CD14-positive monocyte (primary cell): ENCODE results near the gene CDH12. TPM values are rescaled to one million over a fixed set of nuclear protein-coding genes. Genes with fewer than 3 reads are reported as not detected.
A peak's percentile ranks its signal among the peaks of the same experiment; 100 is the strongest.

Source experiments
- DNase-seq, 3 donors: peaks; one replicate each; pipeline ENCODE4 v3.0.0-alpha.2; 2011 to 2022
- H2AFZ ChIP-seq: 2 replicates; pipeline ENCODE4 v1.6.0; 2012; ENCODE audit warnings: mild to moderate bottlenecking, low read depth, low read length, inconsistent platforms; ENCODE audit not compliant: insufficient read depth, poor library complexity, severe bottlenecking
- H3K27ac ChIP-seq, 2 donors: 1 replicate in 1 of 2; 2 replicates in 1 of 2; pipeline ENCODE4 v1.5.1; 2012 to 2013; ENCODE audit warnings: low read length in 2 of 2, control low read depth in 1 of 2, inconsistent platforms in 1 of 2, low read depth in 1 of 2, mild to moderate bottlenecking in 1 of 2
- H3K27me3 ChIP-seq, 2 donors: one replicate each; pipeline versions ENCODE4 v1.6.0 to v1.6.1; 2011 to 2013; ENCODE audit warnings: low read length in 2 of 2; ENCODE audit not compliant: control insufficient read depth in 2 of 2, insufficient read depth in 2 of 2
- H3K36me3 ChIP-seq, 2 donors: replicated peaks in 1 of 2; 1 replicate in 1 of 2; 2 replicates in 1 of 2; pipeline versions ENCODE4 v1.5.1 to v1.6.1; 2012 to 2013; ENCODE audit warnings: low read length in 2 of 2, control low read depth in 1 of 2, inconsistent platforms in 1 of 2, mild to moderate bottlenecking in 1 of 2; ENCODE audit not compliant: insufficient read depth in 2 of 2, control insufficient read depth in 1 of 2
- H3K4me1 ChIP-seq, 2 donors: 1 replicate in 1 of 2; 2 replicates in 1 of 2; pipeline versions ENCODE4 v1.5.1 to v1.6.1; 2012 to 2013; ENCODE audit warnings: low read length in 2 of 2, control low read depth in 1 of 2, inconsistent platforms in 1 of 2, mild to moderate bottlenecking in 1 of 2, moderate library complexity in 1 of 2; ENCODE audit not compliant: insufficient read depth in 2 of 2, control insufficient read depth in 1 of 2
- H3K4me2 ChIP-seq: replicated peaks from 2 replicates; pipeline ENCODE3; 2012; ENCODE audit warnings: low read length, moderate library complexity, mild to moderate bottlenecking; ENCODE audit not compliant: poor library complexity, severe bottlenecking; ENCODE audit errors: extremely low read depth
- H3K4me3 ChIP-seq, 3 experiments: fragments of 200-600 bp in 1 of 3; sonication (generic) in 1 of 3; replicated peaks in 1 of 3; 1 replicate in 2 of 3; 2 replicates in 1 of 3; pipeline ENCODE4 v1.5.1; 2011 to 2013; ENCODE audit warnings: low read length in 3 of 3, mild to moderate bottlenecking in 3 of 3, control low read depth in 2 of 3, low read depth in 2 of 3, inconsistent platforms in 1 of 3, moderate library complexity in 1 of 3
- H3K79me2 ChIP-seq: 2 replicates; pipeline ENCODE4 v1.6.0; 2012; ENCODE audit warnings: mild to moderate bottlenecking, control low read depth, inconsistent platforms, low read length, moderate library complexity; ENCODE audit not compliant: insufficient read depth
- H3K9ac ChIP-seq: 2 replicates; pipeline ENCODE4 v1.6.0; 2017; ENCODE audit warnings: low read length, mild to moderate bottlenecking; ENCODE audit not compliant: insufficient read depth, poor library complexity, severe bottlenecking
- H3K9me3 ChIP-seq, 2 donors: replicated peaks in 1 of 2; 1 replicate in 1 of 2; 2 replicates in 1 of 2; pipeline versions ENCODE4 v1.5.1 to v1.6.1; 2012 to 2013; ENCODE audit warnings: low read length in 2 of 2, control low read depth in 1 of 2; ENCODE audit not compliant: control insufficient read depth in 1 of 2, insufficient read depth in 1 of 2
- H4K20me1 ChIP-seq: 2 replicates; pipeline ENCODE4 v1.6.0; 2012; ENCODE audit warnings: mild to moderate bottlenecking, low read length, control low read depth, moderate library complexity; ENCODE audit not compliant: insufficient read depth
- H3K27ac Mint-ChIP-seq, 7 donors: one replicate each; pipeline ENCODE4 v1.8.0; 2020; ENCODE audit warnings: mild to moderate bottlenecking in 7 of 7, mixed read lengths in 7 of 7, moderate library complexity in 6 of 7, inconsistent platforms in 2 of 7
- H3K27me3 Mint-ChIP-seq, 3 donors: one replicate each; pipeline ENCODE4 v1.8.0; 2021 to 2022; ENCODE audit warnings: low read depth in 3 of 3, mild to moderate bottlenecking in 3 of 3, mixed read lengths in 3 of 3, moderate library complexity in 3 of 3, inconsistent platforms in 1 of 3
- H3K36me3 Mint-ChIP-seq, 2 donors: one replicate each; pipeline ENCODE4 v1.8.0; 2020; ENCODE audit warnings: mixed read lengths in 2 of 2, inconsistent platforms in 1 of 2, mild to moderate bottlenecking in 1 of 2
- H3K4me1 Mint-ChIP-seq: one replicate; pipeline ENCODE4 v1.8.0; 2020; ENCODE audit warnings: mild to moderate bottlenecking, mixed read lengths
- H3K4me3 Mint-ChIP-seq, 2 donors: one replicate each; pipeline ENCODE4 v1.8.0; 2020; ENCODE audit warnings: mild to moderate bottlenecking in 2 of 2, mixed read lengths in 2 of 2, moderate library complexity in 1 of 2
- H3K9me3 Mint-ChIP-seq, 7 donors: one replicate each; pipeline ENCODE4 v1.8.0; 2020 to 2022; ENCODE audit warnings: mixed read lengths in 7 of 7, mild to moderate bottlenecking in 6 of 7, moderate library complexity in 6 of 7, inconsistent platforms in 2 of 7
- CTCF ChIP-seq: fragments of 200-600 bp; IDR thresholded peaks from one replicate; pipeline ENCODE4 v1.8.0; 2022; ENCODE audit warnings: antibody characterized with exemption, mild to moderate bottlenecking
- WGBS: methylation state at CpG from one replicate; pipeline ENCODE4 v1.1.5; 2013; ENCODE audit warnings: missing lambda C conversion rate; ENCODE audit not compliant: insufficient coverage; 5-methylcytosine and 5-hydroxymethylcytosine counted together
- intact Hi-C, 2 donors: fragments of 100-400 bp; cut with micrococcal nuclease; formaldehyde crosslinking; loops; one replicate each; pipeline versions ENCODE4 v1.15.0 to v1.15.1; 2023
- polyA plus RNA-seq, 3 donors: library from polyadenylated mRNA; depleted of rRNA in 1 of 3; unstranded in 2 of 3; stranded (reverse) in 1 of 3; fragments of 300-500 nt in 2 of 3; fragments of >200 nt in 1 of 3; fragmentation: Illumina TruSeq in 2 of 3; gene quantifications; 1 replicate in 2 of 3; 2 replicates in 1 of 3; pipeline ENCODE4 v1.2.3, GENCODE V29; 2012 to 2021

The CDH12 gene
- polyA plus RNA-seq, 3 donors = not detected

GRCh38 chr5:22102823-22103359 is 750.3 kb downstream of the CDH12 start:
- Histone ChIP-seq H3K79me2 (no peaks in the 10 kb centered on the region), H3K27me3 (no peaks in the 10 kb centered on the region), H3K4me1 (no peaks in the 10 kb centered on the region), H4K20me1 (no peaks in the 10 kb centered on the region), H3K4me3 (no peak overlapping the region), H3K9me3 (no peaks in the 10 kb centered on the region), H3K36me3 (no peaks in the 10 kb centered on the region), H3K27ac (no peak overlapping the region), H3K4me2 (no peak overlapping the region), H3K9ac (no peak overlapping the region), H2AFZ (no peak overlapping the region)
- TF ChIP-seq CTCF = no peak
- Mint-ChIP-seq H3K27ac (peak overlapping the region in 1 of 7 donors; percentile 10), H3K4me3 (no peak overlapping the region), H3K4me1 (no peaks in the 10 kb centered on the region), H3K9me3 (peaks cover 0 to 4% (median 0%) of the 10 kb centered on the region in 7 donors), H3K36me3 (no peaks in the 10 kb centered on the region), H3K27me3 (no peaks in the 10 kb centered on the region)
- DNase-seq = no peak
- intact Hi-C loops = no loop called here
- WGBS = 85% methylated on average over 3 of the region's 5 CpGs

GRCh38 chr5:22088517-22088916 is 764.6 kb downstream of the CDH12 start:
- no CpG with 5 or more reads among the region's 2 CpGs for WGBS
- no peaks in the 10 kb centered on the region for H3K36me3 ChIP-seq
- Mint-ChIP-seq H3K4me1 (no peaks in the 10 kb centered on the region), H3K9me3 (peaks cover 0 to 5% (median 0%) of the 10 kb centered on the region in 7 donors), H3K4me3 (no peak overlapping the region), H3K27me3 (no peaks in the 10 kb centered on the region), H3K27ac (no peak overlapping the region), H3K36me3 (no peaks in the 10 kb centered on the region)
- no peak for DNase-seq
- H3K4me3 ChIP-seq = no peak overlapping the region
- H4K20me1 ChIP-seq = no peaks in the 10 kb centered on the region
- no peak for TF ChIP-seq CTCF
- H3K9ac ChIP-seq = no peak overlapping the region
- H3K27me3 ChIP-seq = no peaks in the 10 kb centered on the region
- intact Hi-C loops = no loop called here
- no peaks in the 10 kb centered on the region for H3K4me1 ChIP-seq
- H3K79me2 ChIP-seq = no peaks in the 10 kb centered on the region
- no peak overlapping the region for H3K4me2 ChIP-seq
- no peak overlapping the region for H2AFZ ChIP-seq
- H3K9me3 ChIP-seq = no peaks in the 10 kb centered on the region
- H3K27ac ChIP-seq = no peak overlapping the region
